GM08714 (cell line): Measurements from ENCODE around the gene KIF18A.

Experiments used
- H3K4me3 ChIP-seq: fragments of 200-500 bp; sonication (Bioruptor generic); 2 replicates; pipeline ENCODE4 v1.5.1; 2014; ENCODE audit warnings: mild to moderate bottlenecking, low read length, inconsistent platforms
- ZNF274 ChIP-seq: IDR thresholded peaks from 2 replicates; pipeline ENCODE4 v1.6.1; 2012; ENCODE audit warnings: mild to moderate bottlenecking, low read depth, low read length

KIF18A gene

GRCh38 chr11:28026634-28027290 is 81.2 kb downstream of the KIF18A start:
- H3K4me3 ChIP-seq = no peak overlapping the region
- TF ChIP-seq ZNF274 = no peak

DNA sequence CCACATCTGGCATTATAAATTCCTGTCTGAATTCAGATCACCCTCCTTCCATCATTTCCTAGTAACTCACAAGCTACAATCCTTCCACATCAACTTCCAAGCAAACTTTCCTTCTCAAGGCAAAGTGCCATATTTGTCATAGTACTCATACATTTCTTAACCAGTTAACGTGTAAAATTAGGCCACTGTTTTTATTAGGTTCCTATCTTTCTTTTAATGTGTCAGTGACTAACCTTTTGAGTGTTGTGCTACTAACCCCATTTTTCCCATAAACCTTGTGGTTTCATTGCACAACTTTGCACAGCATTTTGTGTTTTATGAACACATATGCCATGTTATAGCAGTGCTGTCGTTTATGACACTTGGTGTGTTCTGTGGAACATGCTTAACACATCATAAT is 90.1 kb downstream of the KIF18A start:
- no peak for TF ChIP-seq ZNF274
- no peak overlapping the region for H3K4me3 ChIP-seq

- H3K4me3 ChIP-seq = no peak overlapping the region
- TF ChIP-seq ZNF274 = no peak
Measured at GRCh38 chr11:28011813-28012212, 96.1 kb downstream of the KIF18A start.

- no peak for TF ChIP-seq ZNF274
- H3K4me3 ChIP-seq = no peak overlapping the region
Measured at GRCh38 chr11:28009996-28010395, 98.0 kb downstream of the KIF18A start.

DNA sequence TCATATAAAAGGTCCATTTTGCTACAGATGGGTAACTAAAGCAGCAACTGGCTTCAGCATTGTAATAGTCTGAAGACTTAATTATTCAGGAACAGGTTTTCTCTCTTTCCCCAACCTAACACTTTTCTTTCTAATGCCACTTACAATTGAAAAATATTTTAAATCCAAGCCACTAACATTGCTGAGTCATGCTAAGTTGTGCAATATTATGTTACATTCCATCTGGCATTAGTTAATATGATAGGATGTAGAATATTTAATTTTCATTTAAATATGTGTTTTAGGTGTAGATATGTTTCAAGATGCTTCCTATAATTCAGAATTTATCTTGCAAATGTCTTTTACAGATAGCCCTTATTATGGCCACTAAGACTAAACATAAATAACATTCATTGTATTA is 98.6 kb downstream of the KIF18A start:
- no peak overlapping the region for H3K4me3 ChIP-seq
- no peak for TF ChIP-seq ZNF274

- TF ChIP-seq ZNF274 = no peak
- H3K4me3 ChIP-seq = no peak overlapping the region
Measured at GRCh38 chr11:28003615-28004014, 104.3 kb downstream of the KIF18A start.

DNA sequence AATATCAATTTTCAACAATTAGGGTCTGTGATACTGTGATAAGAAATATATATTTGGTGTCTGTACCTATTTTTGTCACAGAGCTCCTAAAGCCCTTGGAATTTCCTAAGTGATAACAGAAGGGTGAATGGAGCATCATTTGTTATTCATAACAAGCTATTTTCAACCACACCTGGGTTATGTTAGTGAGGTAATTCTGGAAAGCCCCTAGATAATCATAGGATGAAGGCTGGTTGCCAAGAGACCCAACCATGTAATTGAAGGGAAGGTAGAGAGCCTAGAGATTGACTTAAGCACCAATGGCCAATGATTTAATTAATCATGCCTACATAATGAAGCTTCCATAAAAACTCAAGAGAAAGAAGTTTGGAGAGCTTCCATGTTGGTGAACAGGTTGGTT is 109.4 kb downstream of the KIF18A start:
- TF ChIP-seq ZNF274 = no peak
- no peak overlapping the region for H3K4me3 ChIP-seq

DNA sequence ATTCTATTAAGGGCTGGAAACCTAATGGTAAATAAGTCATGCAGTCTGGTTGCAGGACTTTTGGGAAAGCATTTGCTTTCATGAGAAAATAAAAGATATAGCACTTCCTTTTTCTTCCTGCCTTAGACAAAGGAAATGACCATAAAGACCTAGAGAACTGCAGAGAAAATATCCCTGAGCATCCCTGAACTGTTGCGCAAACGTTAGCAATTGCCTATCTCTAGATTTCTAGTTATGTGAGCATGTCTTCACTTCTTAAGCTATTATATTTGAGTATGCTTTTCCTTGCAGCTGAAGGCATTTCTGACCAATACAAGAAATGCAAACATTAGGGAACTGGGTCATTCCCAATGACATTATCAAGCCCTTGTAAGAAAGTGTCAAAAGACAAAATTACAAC is 110.6 kb downstream of the KIF18A start:
- no peak for TF ChIP-seq ZNF274
- H3K4me3 ChIP-seq = no peak overlapping the region

DNA sequence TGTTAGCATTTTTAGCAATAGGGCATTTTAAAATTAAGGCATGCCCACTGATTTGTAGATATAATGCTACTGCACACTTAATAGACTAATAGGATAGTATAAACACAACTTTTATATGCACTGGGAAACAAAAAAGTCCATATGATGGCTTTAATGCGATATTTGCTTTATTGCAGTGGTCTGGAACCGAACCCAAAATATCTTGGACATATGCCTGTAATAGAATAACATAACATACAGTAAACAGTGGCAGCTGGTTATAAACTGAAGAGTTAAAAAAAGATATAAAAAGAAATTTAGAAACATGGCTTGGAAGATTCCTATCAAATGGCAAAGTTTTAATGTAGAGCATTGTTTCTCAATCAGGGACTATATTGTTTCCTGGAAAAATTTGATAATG is 111.9 kb downstream of the KIF18A start:
- H3K4me3 ChIP-seq = no peak overlapping the region
- TF ChIP-seq ZNF274 = no peak

DNA sequence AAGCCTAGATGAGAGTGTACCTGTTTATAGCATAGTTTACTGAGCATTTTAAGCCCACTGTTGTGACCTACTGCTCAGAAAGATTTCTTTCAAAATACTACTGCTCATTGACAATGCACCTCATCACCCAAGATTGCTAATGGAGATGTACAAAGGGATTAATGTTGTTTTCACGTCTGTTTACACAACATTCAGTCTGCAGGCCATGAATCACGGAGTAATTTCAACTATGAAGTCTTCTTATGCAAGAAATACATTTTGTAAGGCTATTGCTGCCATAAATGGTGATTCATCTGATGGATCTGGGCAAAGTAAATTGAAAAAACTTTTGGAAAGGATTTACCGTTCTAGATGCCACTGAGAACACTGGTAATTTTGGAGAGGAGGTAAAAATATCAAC is 112.9 kb downstream of the KIF18A start:
- TF ChIP-seq ZNF274 = no peak
- no peak overlapping the region for H3K4me3 ChIP-seq

- TF ChIP-seq ZNF274 = no peak
- no peak overlapping the region for H3K4me3 ChIP-seq
Measured at GRCh38 chr11:27991736-27992135, 116.2 kb downstream of the KIF18A start.

- H3K4me3 ChIP-seq = no peak overlapping the region
- no peak for TF ChIP-seq ZNF274
Measured at GRCh38 chr11:27977527-27977926, 130.4 kb downstream of the KIF18A start.

GRCh38 chr11:27977031-27977430 is 130.9 kb downstream of the KIF18A start:
- no peak overlapping the region for H3K4me3 ChIP-seq
- TF ChIP-seq ZNF274 = no peak

- TF ChIP-seq ZNF274 = no peak
- H3K4me3 ChIP-seq = no peak overlapping the region
Measured at GRCh38 chr11:27976262-27976661, 131.7 kb downstream of the KIF18A start.

GRCh38 chr11:27973851-27974536 is 134.0 kb downstream of the KIF18A start:
- TF ChIP-seq ZNF274 = no peak
- H3K4me3 ChIP-seq = no peak overlapping the region

- no peak for TF ChIP-seq ZNF274
- H3K4me3 ChIP-seq = no peak overlapping the region
Measured at GRCh38 chr11:27972522-27973170, 135.3 kb downstream of the KIF18A start.
